ENCODE results near the gene SUMF2. TPM values are rescaled to one million over a fixed set of nuclear protein-coding genes. Genes with fewer than 3 reads are reported as not detected.
"Not testable (repeated sequence)": the region's sequence is repeated elsewhere in the genome, so short reads cannot be mapped to it uniquely, and the experiment has no call there.

The SUMF2 gene
- total RNA-seq, 2 donors from 2014 or later, result 90.7 to 103 TPM

DNA sequence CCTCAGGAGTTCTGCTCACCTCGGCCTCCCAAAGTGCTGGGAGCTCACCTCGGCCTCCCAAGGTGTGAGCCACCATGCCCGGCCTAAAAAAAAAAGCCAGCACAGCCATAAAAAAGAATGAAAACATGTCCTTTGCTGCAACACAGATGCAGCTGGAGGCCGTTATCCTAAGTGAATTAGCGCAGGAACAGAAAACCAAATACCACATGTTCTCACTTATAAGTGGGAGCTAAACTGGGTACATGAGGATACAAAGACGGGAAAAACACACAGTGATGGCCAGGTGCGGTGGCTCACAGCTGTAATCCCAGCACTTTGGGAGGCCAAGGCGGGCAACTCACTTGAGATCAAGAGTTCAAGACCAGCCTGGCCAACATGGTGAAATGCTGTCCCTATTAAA is 33.7 kb upstream of the SUMF2 start:
- no peak for TF ChIP-seq CTCF (IDR thresholded peaks at IDR 0.05)
- H3K9me3 ChIP-seq, result no peaks in the 10 kb centered on the region
- DNase-seq, result no peak
- no peaks in the 10 kb centered on the region for H3K36me3 ChIP-seq
- H3K4me1 ChIP-seq, result no peaks in the 10 kb centered on the region
- intact Hi-C loops (cut with DNase I), result no loop called here
- H3K9ac ChIP-seq (ENCODE audit: low read depth in 2 of 2, low read length in 2 of 2), result no peak overlapping the region
- H3K27ac ChIP-seq, result no peak overlapping the region
- no peaks in the 10 kb centered on the region for H3K27me3 ChIP-seq
- H3K4me3 ChIP-seq, result no peak overlapping the region

GRCh38 chr7:56031556-56031955 is 32.5 kb upstream of the SUMF2 start:
- not testable (repeated sequence) for H3K4me3 ChIP-seq, H3K27me3 ChIP-seq, H3K4me1 ChIP-seq

DNA sequence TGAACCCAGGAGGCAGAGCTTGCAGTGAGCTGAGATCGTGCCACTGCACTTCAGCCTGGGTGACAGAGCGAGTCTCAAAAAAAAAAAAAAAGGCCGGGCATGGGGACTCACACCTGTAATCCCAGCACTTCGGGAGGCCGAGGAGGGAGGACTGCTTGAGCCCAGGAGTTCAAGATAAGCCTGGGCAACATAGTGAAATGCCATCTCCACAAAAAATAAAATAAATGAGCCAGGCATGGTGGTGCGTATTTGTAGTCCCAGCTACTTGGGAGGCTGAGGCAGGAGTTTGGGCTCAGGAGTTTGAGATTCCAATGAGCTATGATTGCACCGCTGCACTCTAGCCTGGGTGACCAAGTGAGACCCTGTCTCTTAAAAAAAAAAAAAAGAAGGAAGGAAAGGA is 31.5 kb upstream of the SUMF2 start:
- H3K9ac ChIP-seq (ENCODE audit: low read depth in 2 of 2, low read length in 2 of 2); H3K4me1 ChIP-seq; H3K27me3 ChIP-seq; H3K36me3 ChIP-seq; H3K27ac ChIP-seq; intact Hi-C loops (cut with DNase I); DNase-seq; H3K9me3 ChIP-seq; H3K4me3 ChIP-seq: not testable (repeated sequence)

More at GRCh38 chr7:56031556-56031955, 32.5 kb upstream of the SUMF2 start:
- intact Hi-C loops (cut with DNase I); H3K27ac ChIP-seq; H3K9me3 ChIP-seq; DNase-seq; H3K9ac ChIP-seq (ENCODE audit: low read depth in 2 of 2, low read length in 2 of 2); H3K36me3 ChIP-seq: not testable (repeated sequence)

GRCh38 chr7:56033671-56034432 is 30.2 kb upstream of the SUMF2 start:
- Histone ChIP-seq H3K27ac (peak overlapping the region; percentile 33), H3K9ac (ENCODE audit: low read depth in 2 of 2, low read length in 2 of 2) (peak overlapping the region; percentile 74 to 81), H3K27me3 (no peaks in the 10 kb centered on the region), H3K9me3 (no peaks in the 10 kb centered on the region), H3K4me3 (peak overlapping the region; percentile 74), H3K36me3 (no peaks in the 10 kb centered on the region), H3K4me1 (no peaks in the 10 kb centered on the region)
- DNase-seq, result peak; percentile 73
- intact Hi-C loops (cut with DNase I), result no loop called here
- no peak for TF ChIP-seq CTCF (IDR thresholded peaks at IDR 0.05)

DNA sequence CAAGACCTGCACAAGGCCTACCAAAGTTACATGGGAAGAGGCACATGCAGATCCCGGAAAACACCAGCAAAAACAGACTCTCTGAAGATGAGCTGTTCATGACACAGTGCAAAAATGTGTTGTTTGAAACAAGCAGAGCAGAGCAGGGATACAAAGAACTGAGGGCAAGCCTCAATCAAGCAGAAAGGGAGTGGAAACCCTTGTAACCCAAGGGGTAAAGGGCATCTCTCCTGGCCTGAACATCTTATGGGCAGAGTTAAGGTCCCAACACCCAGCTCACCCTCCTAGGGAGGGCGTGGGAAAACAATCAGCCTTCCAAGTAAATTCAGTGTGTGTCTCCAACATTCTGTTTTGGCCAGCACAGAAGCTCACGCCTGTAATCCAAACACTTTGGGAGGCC is 23.4 kb upstream of the SUMF2 start:
- no peaks in the 10 kb centered on the region for H3K9me3 ChIP-seq
- DNase-seq, result no peak
- no peak for TF ChIP-seq CTCF (IDR thresholded peaks at IDR 0.05)
- intact Hi-C loops (cut with DNase I), result no loop called here
- H3K27ac ChIP-seq, result no peak overlapping the region
- no peak overlapping the region for H3K4me3 ChIP-seq
- no peaks in the 10 kb centered on the region for H3K27me3 ChIP-seq
- no peaks in the 10 kb centered on the region for H3K36me3 ChIP-seq
- no peaks in the 10 kb centered on the region for H3K4me1 ChIP-seq
- peak overlapping the region in 1 of 2 donors; percentile 12 for H3K9ac ChIP-seq (ENCODE audit: low read depth in 2 of 2, low read length in 2 of 2)

GRCh38 chr7:56045758-56046157 is 18.3 kb upstream of the SUMF2 start:
- H3K27me3 ChIP-seq; intact Hi-C loops (cut with DNase I); H3K36me3 ChIP-seq; H3K4me1 ChIP-seq; H3K9ac ChIP-seq (ENCODE audit: low read depth in 2 of 2, low read length in 2 of 2); H3K27ac ChIP-seq; H3K4me3 ChIP-seq; DNase-seq; H3K9me3 ChIP-seq: not testable (repeated sequence)

GRCh38 chr7:56046721-56047445 is 17.2 kb upstream of the SUMF2 start:
- DNase-seq, result peak; percentile 20
- Histone ChIP-seq H3K4me3 (no peak overlapping the region), H3K27me3 (no peaks in the 10 kb centered on the region), H3K36me3 (no peaks in the 10 kb centered on the region), H3K4me1 (peaks cover 3% of the 10 kb centered on the region), H3K9me3 (no peaks in the 10 kb centered on the region), H3K27ac (peak overlapping the region; percentile 55), H3K9ac (ENCODE audit: low read depth in 2 of 2, low read length in 2 of 2) (no peak overlapping the region)
- intact Hi-C loops (cut with DNase I), result no loop called here
- TF ChIP-seq CTCF (IDR thresholded peaks at IDR 0.05), result no peak

DNA sequence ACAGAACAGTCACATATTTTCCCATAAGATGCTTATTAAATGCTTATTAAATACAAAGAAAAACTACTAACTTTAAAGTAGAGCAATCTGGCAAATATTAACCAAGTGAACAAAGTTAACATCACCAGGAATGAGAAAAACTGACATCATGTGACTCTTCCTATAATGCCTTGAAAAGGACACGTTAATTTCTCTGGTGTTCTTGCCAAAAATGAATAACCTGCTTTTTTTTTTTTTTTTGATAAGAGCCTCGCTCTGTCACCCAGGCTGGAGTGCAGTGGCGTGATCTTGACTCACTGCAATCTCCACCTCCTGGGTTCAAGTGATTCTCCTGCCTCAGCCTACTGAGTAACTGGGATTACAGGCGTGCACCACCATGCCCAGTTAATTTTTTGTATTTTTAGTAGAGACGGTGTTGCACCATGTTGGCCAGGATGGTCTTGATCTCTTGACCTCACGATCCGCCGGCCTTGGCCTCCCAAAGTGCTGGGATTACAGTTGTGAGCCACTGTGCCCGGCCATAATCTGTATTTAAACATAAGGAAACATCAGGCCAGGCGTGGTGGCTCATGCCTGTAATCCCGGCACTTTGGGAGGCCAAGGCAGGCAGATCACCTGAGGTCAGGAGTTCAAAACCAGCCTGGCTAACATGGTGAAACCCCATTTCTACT is 16.5 kb upstream of the SUMF2 start:
- intact Hi-C loops (cut with DNase I); H3K4me1 ChIP-seq; H3K9ac ChIP-seq (ENCODE audit: low read depth in 2 of 2, low read length in 2 of 2); DNase-seq; H3K9me3 ChIP-seq; H3K27me3 ChIP-seq; H3K4me3 ChIP-seq; H3K36me3 ChIP-seq: not testable (repeated sequence)
- H3K27ac ChIP-seq, result peak overlapping the region; percentile 55

All from colonic mucosa (tissue), 4 donors.